Fibroblast of lung (primary cell): ENCODE data around the gene SF1.

Source experiments
- CTCF ChIP-seq, 2 donors: IDR thresholded peaks in 1 of 2; conservative IDR thresholded peaks in 1 of 2; 1 replicate in 1 of 2; 2 replicates in 1 of 2; pipeline ENCODE4 v1.5.1; 2011 to 2012; ENCODE audit warnings: low read length in 2 of 2, control low read depth in 1 of 2, inconsistent platforms in 1 of 2, low read depth in 1 of 2, mild to moderate bottlenecking in 1 of 2
- EZH2 ChIP-seq: IDR thresholded peaks from 2 replicates; pipeline ENCODE4 v1.5.1; 2012; ENCODE audit warnings: low read length, control low read depth, mild to moderate bottlenecking; ENCODE audit errors: missing control alignments

GRCh38 chr11:64778473-64779298, at the start of gene SF1:
- TF ChIP-seq CTCF (conservative IDR thresholded peaks at IDR 0.05 in 1 of 2, IDR thresholded peaks at IDR 0.05 in 1 of 2; ENCODE audit: low read depth in 1 of 2, low read length in 2 of 2) = no peak
- no peak for TF ChIP-seq EZH2
